Panc1 (cell line): ENCODE data around the gene DDIT3.

Experiments used
- POLR2AphosphoS5 ChIP-seq: IDR thresholded peaks from 2 replicates; pipeline ENCODE4 v1.6.1; 2012; ENCODE audit warnings: mild to moderate bottlenecking, low read depth, low read length, moderate library complexity
- SIN3A ChIP-seq: IDR thresholded peaks from 2 replicates; pipeline ENCODE4 v1.6.1; 2012; ENCODE audit warnings: low read depth, mild to moderate bottlenecking, low read length, moderate library complexity, borderline replicate concordance; ENCODE audit not compliant: insufficient read depth
- TCF7L2 ChIP-seq: IDR thresholded peaks from 2 replicates; pipeline ENCODE4 v1.6.1; 2011; ENCODE audit warnings: mild to moderate bottlenecking, low read depth, low read length, inconsistent platforms
- TF ChIP-seq, protein P1 (sequence below): fragments of 450-650 bp; IDR thresholded peaks from 2 replicates; pipeline ENCODE4 v1.5.1; 2017; ENCODE audit warnings: mild to moderate bottlenecking
- TF ChIP-seq, protein P2 (sequence below), 2 experiments: IDR thresholded peaks; 2 replicates each; pipeline ENCODE4 v1.6.1; 2011 to 2012; ENCODE audit warnings: low read depth in 2 of 2, control low read depth in 1 of 2, low read length in 1 of 2, mild to moderate bottlenecking in 1 of 2, moderate library complexity in 1 of 2; ENCODE audit not compliant: insufficient read depth in 1 of 2

DNA sequence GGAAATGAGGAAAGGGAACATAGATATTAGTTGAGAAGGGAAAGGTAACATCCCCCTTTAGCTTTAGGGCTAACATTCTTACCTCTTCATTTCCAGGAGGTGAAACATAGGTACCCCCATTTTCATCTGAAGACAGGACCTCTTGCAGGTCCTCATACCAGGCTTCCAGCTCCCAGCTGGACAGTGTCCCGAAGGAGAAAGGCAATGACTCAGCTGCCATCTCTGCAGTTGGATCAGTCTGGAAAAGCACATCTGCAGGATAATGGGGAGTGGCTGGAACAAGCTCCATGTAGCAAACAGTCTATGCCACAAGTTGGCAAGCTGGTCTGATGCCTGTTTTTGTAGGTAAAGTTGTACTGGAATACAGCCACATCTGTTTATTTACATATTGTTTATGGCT lies 3.1 kb downstream of the DDIT3 start:
- TF ChIP-seq, protein P1, sequence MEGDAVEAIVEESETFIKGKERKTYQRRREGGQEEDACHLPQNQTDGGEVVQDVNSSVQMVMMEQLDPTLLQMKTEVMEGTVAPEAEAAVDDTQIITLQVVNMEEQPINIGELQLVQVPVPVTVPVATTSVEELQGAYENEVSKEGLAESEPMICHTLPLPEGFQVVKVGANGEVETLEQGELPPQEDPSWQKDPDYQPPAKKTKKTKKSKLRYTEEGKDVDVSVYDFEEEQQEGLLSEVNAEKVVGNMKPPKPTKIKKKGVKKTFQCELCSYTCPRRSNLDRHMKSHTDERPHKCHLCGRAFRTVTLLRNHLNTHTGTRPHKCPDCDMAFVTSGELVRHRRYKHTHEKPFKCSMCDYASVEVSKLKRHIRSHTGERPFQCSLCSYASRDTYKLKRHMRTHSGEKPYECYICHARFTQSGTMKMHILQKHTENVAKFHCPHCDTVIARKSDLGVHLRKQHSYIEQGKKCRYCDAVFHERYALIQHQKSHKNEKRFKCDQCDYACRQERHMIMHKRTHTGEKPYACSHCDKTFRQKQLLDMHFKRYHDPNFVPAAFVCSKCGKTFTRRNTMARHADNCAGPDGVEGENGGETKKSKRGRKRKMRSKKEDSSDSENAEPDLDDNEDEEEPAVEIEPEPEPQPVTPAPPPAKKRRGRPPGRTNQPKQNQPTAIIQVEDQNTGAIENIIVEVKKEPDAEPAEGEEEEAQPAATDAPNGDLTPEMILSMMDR: no peak
- TF ChIP-seq POLR2AphosphoS5: peak; percentile 36; the same call in 1 of the 2 replicates
- no peak for TF ChIP-seq TCF7L2
- TF ChIP-seq, protein P2, sequence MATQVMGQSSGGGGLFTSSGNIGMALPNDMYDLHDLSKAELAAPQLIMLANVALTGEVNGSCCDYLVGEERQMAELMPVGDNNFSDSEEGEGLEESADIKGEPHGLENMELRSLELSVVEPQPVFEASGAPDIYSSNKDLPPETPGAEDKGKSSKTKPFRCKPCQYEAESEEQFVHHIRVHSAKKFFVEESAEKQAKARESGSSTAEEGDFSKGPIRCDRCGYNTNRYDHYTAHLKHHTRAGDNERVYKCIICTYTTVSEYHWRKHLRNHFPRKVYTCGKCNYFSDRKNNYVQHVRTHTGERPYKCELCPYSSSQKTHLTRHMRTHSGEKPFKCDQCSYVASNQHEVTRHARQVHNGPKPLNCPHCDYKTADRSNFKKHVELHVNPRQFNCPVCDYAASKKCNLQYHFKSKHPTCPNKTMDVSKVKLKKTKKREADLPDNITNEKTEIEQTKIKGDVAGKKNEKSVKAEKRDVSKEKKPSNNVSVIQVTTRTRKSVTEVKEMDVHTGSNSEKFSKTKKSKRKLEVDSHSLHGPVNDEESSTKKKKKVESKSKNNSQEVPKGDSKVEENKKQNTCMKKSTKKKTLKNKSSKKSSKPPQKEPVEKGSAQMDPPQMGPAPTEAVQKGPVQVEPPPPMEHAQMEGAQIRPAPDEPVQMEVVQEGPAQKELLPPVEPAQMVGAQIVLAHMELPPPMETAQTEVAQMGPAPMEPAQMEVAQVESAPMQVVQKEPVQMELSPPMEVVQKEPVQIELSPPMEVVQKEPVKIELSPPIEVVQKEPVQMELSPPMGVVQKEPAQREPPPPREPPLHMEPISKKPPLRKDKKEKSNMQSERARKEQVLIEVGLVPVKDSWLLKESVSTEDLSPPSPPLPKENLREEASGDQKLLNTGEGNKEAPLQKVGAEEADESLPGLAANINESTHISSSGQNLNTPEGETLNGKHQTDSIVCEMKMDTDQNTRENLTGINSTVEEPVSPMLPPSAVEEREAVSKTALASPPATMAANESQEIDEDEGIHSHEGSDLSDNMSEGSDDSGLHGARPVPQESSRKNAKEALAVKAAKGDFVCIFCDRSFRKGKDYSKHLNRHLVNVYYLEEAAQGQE (IDR thresholded peaks at IDR 0.05; ENCODE audit: insufficient read depth in 1 of 2, low read depth in 2 of 2, low read length in 1 of 2): no peak
- TF ChIP-seq SIN3A: no peak
